ENCODE data around the gene TAS2R3.

- TF ChIP-seq CTCF (conservative IDR thresholded peaks at IDR 0.05 in 1 of 2, IDR thresholded peaks at IDR 0.05 in 1 of 2; ENCODE audit: extremely low read depth in 1 of 2, insufficient read depth in 1 of 2, low read depth in 1 of 2, low read length in 2 of 2) = no peak
- TF ChIP-seq EZH2 (IDR thresholded peaks at IDR 0.05; ENCODE audit: borderline replicate concordance, low read length) = no peak
Measured at GRCh38 chr7:141763797-141764196, at the start of gene TAS2R3.
